Astrocyte (in vitro differentiated cells and primary cell): ENCODE measurements around the gene ESYT3.

Source experiments
- EZH2 ChIP-seq: IDR thresholded peaks from 2 replicates; pipeline ENCODE4 v1.6.1; 2012; ENCODE audit warnings: mild to moderate bottlenecking, low read length, inconsistent platforms; ENCODE audit not compliant: insufficient read depth
- TF ChIP-seq, protein P1 (sequence below): IDR thresholded peaks from 2 replicates; pipeline ENCODE4 v1.5.1; 2011; ENCODE audit warnings: low read depth, mild to moderate bottlenecking, inconsistent platforms, low read length, moderate library complexity; ENCODE audit not compliant: insufficient read depth

DNA sequence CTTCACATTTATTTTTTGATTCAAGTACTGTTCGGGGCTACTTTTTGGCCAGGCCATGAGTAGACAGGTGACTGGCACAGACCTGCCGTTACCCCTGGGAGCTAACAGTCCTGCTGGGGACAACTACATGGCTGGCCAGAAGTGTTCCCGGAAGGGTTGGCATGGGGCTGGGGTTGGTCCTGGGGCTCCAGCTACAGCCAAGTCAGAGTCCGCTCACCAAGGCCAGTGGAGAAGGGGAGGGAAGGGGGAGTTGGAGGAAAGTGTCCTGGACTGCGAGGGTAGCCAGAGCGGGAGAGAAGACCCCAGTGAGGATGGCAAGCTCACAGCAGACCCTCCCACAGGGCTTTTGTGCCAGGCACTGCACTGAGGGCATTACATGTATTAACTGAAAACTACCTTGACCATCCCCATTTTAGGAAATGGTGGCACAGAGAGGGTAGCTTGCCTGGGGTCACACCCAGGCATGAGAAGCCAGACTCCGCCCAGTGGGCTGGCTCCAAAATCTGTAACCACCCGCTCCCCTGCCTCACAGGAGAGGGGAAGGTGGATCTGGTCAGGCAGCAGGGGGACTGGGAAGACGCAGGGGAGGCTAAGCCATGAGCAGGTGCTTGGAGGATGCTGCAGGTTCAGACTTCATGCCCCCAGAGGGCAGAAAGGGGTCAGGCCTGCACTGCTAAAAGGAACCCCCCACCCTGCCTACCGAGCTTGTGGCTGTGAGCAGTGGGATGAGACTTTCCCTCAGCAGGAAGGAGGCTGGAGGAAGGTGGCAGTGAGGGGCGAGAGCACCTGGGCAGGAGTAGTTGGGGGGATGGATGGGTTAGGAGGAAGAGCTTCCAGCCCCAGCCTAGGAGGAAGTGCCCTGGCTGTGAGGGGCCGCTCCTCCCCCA is 38.3 kb upstream of the ESYT3 start:
- TF ChIP-seq, protein P1, sequence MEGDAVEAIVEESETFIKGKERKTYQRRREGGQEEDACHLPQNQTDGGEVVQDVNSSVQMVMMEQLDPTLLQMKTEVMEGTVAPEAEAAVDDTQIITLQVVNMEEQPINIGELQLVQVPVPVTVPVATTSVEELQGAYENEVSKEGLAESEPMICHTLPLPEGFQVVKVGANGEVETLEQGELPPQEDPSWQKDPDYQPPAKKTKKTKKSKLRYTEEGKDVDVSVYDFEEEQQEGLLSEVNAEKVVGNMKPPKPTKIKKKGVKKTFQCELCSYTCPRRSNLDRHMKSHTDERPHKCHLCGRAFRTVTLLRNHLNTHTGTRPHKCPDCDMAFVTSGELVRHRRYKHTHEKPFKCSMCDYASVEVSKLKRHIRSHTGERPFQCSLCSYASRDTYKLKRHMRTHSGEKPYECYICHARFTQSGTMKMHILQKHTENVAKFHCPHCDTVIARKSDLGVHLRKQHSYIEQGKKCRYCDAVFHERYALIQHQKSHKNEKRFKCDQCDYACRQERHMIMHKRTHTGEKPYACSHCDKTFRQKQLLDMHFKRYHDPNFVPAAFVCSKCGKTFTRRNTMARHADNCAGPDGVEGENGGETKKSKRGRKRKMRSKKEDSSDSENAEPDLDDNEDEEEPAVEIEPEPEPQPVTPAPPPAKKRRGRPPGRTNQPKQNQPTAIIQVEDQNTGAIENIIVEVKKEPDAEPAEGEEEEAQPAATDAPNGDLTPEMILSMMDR, result no peak
- no peak for TF ChIP-seq EZH2
